RPMI8226 (cell line): Measurements from ENCODE around the gene IGSF23.

Source experiments
- DNase-seq: peaks from one replicate; pipeline ENCODE4 v3.0.0-alpha.2; 2015

The IGSF23 gene

GRCh38 chr19:44643605-44644401, 30.4 kb downstream of the IGSF23 start, which contains the start of gene PVR:
Gene PVR (plus strand): TSS chr19:44643910. CDS start chr19:44644097, 187 bp downstream.
- peak; percentile 50 for DNase-seq

GRCh38 chr19:44644402-44645016, 31.1 kb downstream of the IGSF23 start:
- DNase-seq, result no peak

- DNase-seq, result no peak
These were observed 32.2 kb downstream of the IGSF23 start for GRCh38 chr19:44645407-44646048.

- no peak for DNase-seq
These were observed 32.7 kb downstream of the IGSF23 start for GRCh38 chr19:44646049-44646416.

GRCh38 chr19:44647144-44647543, 33.8 kb downstream of the IGSF23 start:
- DNase-seq, result no peak

GRCh38 chr19:44648631-44649251, 35.4 kb downstream of the IGSF23 start:
- no peak for DNase-seq

GRCh38 chr19:44649578-44650145, 36.3 kb downstream of the IGSF23 start:
- peak; percentile 30 for DNase-seq

GRCh38 chr19:44653343-44653742, 40.0 kb downstream of the IGSF23 start:
- DNase-seq, result no peak

- peak; percentile 87 for DNase-seq
These were observed 40.8 kb downstream of the IGSF23 start for GRCh38 chr19:44653977-44654774.

GRCh38 chr19:44657211-44657921, 44.0 kb downstream of the IGSF23 start:
- peak; percentile 57 for DNase-seq

GRCh38 chr19:44658069-44658733, 44.8 kb downstream of the IGSF23 start:
- DNase-seq, result no peak

- no peak for DNase-seq
These were observed 46.7 kb downstream of the IGSF23 start for GRCh38 chr19:44660081-44660480.

- no peak for DNase-seq
These were observed 47.8 kb downstream of the IGSF23 start for GRCh38 chr19:44661205-44661604.

- no peak for DNase-seq
These were observed 48.5 kb downstream of the IGSF23 start for GRCh38 chr19:44661904-44662303.

GRCh38 chr19:44662691-44663385, 49.5 kb downstream of the IGSF23 start:
- no peak for DNase-seq

- DNase-seq, result no peak
These were observed 50.6 kb downstream of the IGSF23 start for GRCh38 chr19:44663996-44664395.

GRCh38 chr19:44664976-44665375, 51.6 kb downstream of the IGSF23 start:
- DNase-seq, result no peak

GRCh38 chr19:44666852-44667556, 53.6 kb downstream of the IGSF23 start:
- DNase-seq, result no peak

- no peak for DNase-seq
These were observed 55.8 kb downstream of the IGSF23 start for GRCh38 chr19:44668985-44669764.
